ENCODE data around the gene DNAJC30. TPM values are rescaled to one million over a fixed set of nuclear protein-coding genes. Genes with fewer than 3 reads are reported as not detected.
"Not testable (repeated sequence)": the region's sequence is repeated elsewhere in the genome, so short reads cannot be mapped to it uniquely, and the experiment has no call there.

DNAJC30 gene
- total RNA-seq, 4 donors from 2014 or later, result 1.9 to 26.7 (median 6.8) TPM

DNA sequence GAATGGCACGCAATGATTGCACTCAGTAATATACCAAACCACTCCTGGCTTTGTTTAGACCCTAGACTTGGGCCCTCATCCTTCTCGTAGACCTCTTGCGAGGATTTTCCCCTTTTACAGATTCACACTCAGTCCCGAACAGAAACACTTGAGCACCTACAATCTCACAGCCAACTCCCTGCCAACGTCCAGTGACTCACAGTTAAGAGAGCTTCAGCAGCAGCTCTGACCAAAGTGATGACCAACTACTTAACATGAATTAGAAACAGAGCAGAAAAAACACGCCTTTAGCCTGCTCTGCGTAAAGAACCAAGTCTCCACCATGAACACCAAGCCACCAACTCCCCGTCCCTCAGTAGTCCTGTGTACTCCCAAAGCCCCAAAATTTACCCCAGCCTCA is 2.2 kb downstream of the DNAJC30 start:
- Histone ChIP-seq H3K36me3 (no peaks in the 10 kb centered on the region), H3K9me3 (no peaks in the 10 kb centered on the region), H3K4me1 (peaks cover 13 to 36% (median 27%) of the 10 kb centered on the region in 4 donors), H3K4me3 (no peak overlapping the region), H3K27me3 (no peaks in the 10 kb centered on the region), H3K27ac (no peak overlapping the region)
- WGBS, 2 donors (ENCODE audit: low coverage in 1 of 2), result 66 to 80% methylated on average over 6 to 8 of the region's 8 CpGs
- in situ Hi-C loops (cut with MboI; ENCODE audit: low pct_ligation_motif_present in 1 of 4, low pct_unique_long_range_greater_than_20kb in 1 of 4, low sequenced_read_pairs in 3 of 4) (no loop called here), intact Hi-C loops (cut with DNase I; ENCODE audit: low total_unique reads) (loop anchor here (10.0 kb wide), 1 partner anchor 54 kb away; the partner anchor contains the start of gene ABHD11)
- DNase-seq, result no peak
- TF ChIP-seq EP300 (IDR thresholded peaks at IDR 0.05; ENCODE audit: low read depth) (no peak), POLR2AphosphoS5 (IDR thresholded peaks at IDR 0.05) (no peak), POLR2A (IDR thresholded peaks at IDR 0.05) (no peak)
- TF ChIP-seq, protein P1, sequence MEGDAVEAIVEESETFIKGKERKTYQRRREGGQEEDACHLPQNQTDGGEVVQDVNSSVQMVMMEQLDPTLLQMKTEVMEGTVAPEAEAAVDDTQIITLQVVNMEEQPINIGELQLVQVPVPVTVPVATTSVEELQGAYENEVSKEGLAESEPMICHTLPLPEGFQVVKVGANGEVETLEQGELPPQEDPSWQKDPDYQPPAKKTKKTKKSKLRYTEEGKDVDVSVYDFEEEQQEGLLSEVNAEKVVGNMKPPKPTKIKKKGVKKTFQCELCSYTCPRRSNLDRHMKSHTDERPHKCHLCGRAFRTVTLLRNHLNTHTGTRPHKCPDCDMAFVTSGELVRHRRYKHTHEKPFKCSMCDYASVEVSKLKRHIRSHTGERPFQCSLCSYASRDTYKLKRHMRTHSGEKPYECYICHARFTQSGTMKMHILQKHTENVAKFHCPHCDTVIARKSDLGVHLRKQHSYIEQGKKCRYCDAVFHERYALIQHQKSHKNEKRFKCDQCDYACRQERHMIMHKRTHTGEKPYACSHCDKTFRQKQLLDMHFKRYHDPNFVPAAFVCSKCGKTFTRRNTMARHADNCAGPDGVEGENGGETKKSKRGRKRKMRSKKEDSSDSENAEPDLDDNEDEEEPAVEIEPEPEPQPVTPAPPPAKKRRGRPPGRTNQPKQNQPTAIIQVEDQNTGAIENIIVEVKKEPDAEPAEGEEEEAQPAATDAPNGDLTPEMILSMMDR (IDR thresholded peaks at IDR 0.05), result no peak

DNA sequence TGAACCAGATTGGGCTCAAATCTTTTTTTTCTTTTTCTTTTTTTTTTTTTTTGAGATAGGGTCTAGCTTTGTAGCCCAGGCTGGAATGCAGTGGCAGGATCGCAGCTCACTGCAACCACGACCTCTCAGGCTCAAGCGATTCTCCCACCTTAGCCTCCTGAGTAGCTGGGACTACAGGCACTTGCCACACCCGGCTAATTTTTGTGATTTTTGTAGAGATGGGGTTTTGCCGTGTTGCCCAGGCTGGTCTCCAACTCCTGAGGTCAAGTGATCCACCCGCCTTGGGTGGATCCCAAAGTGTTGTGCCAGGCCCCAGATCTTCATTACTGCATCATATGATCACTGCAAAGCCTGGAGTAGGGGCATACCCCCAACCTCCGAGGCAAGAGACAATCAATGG is 2.8 kb downstream of the DNAJC30 start:
- Histone ChIP-seq H3K27me3 (no peaks in the 10 kb centered on the region), H3K9me3 (no peaks in the 10 kb centered on the region), H3K4me3 (no peak overlapping the region), H3K4me1 (peaks cover 13 to 36% (median 27%) of the 10 kb centered on the region in 4 donors), H3K27ac (no peak overlapping the region), H3K36me3 (no peaks in the 10 kb centered on the region)
- 87 to 100% methylated on average over 1 to 7 of the region's 7 CpGs for WGBS, 2 donors (ENCODE audit: low coverage in 1 of 2)
- in situ Hi-C loops (cut with MboI; ENCODE audit: low pct_ligation_motif_present in 1 of 4, low pct_unique_long_range_greater_than_20kb in 1 of 4, low sequenced_read_pairs in 3 of 4) (no loop called here), intact Hi-C loops (cut with DNase I; ENCODE audit: low total_unique reads) (loop anchor here (10.0 kb wide), 1 partner anchor 54 kb away; the partner anchor contains the start of gene ABHD11)
- TF ChIP-seq EP300 (IDR thresholded peaks at IDR 0.05; ENCODE audit: low read depth) (no peak), POLR2A (IDR thresholded peaks at IDR 0.05) (no peak), POLR2AphosphoS5 (IDR thresholded peaks at IDR 0.05) (no peak)
- TF ChIP-seq, protein P1 (IDR thresholded peaks at IDR 0.05), result no peak
- no peak for DNase-seq

DNA sequence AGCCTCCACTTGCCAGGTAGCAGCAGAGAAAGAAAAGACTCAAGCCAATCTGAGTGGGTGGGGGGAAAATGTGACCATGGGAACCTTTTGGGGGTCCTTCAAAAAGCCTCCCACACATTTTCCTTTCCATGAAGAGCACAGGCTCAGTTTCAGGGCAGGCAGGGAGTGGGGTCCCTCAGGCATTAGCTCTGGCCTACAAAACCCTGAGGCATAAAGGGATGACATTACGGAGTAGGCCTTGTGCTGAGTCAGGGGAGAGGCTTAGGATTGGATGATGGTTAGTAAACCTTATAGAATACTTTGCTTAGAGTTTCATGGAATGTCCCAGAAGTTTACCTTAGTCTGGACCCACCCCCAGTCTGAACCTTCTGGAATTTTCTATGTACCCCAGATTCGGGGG is 3.5 kb downstream of the DNAJC30 start:
- TF ChIP-seq, protein P1 (IDR thresholded peaks at IDR 0.05), result no peak
- TF ChIP-seq EP300 (IDR thresholded peaks at IDR 0.05; ENCODE audit: low read depth), result no peak
- no peak for TF ChIP-seq POLR2A (IDR thresholded peaks at IDR 0.05)
- no peak for TF ChIP-seq POLR2AphosphoS5 (IDR thresholded peaks at IDR 0.05)
- Histone ChIP-seq H3K36me3 (no peaks in the 10 kb centered on the region), H3K27me3 (no peaks in the 10 kb centered on the region), H3K27ac (no peak overlapping the region), H3K4me3 (no peak overlapping the region), H3K4me1 (peaks cover 13 to 33% (median 27%) of the 10 kb centered on the region in 4 donors), H3K9me3 (no peaks in the 10 kb centered on the region)
- 96 to 100% methylated on average over 1 to 2 of the region's 2 CpGs for WGBS, 2 donors (ENCODE audit: low coverage in 1 of 2)
- no peak for DNase-seq
- intact Hi-C loops (cut with DNase I; ENCODE audit: low total_unique reads) (loop anchor here (10.0 kb wide), 1 partner anchor 55 kb away; the partner anchor contains the start of gene ABHD11), in situ Hi-C loops (cut with MboI; ENCODE audit: low pct_ligation_motif_present in 1 of 4, low pct_unique_long_range_greater_than_20kb in 1 of 4, low sequenced_read_pairs in 3 of 4) (no loop called here)

DNA sequence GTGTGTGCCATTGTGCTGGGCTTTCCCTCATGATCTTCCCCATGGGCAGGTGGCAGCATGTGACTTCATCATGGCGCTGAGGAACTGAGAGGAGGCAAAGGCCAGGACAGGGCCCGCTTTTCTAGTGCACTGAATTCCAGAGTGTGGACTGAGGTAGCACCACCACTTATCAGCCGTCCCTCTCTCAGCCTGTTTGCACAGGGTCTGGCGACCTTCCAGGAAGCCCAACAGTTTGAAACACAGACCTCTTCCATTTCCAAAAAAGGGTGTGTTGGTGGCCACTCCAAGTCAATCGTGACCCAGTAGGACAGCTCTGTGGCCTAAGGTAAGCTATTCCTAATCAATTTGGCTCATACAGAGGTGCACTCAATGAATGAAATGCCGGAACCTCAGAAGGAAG is 4.4 kb downstream of the DNAJC30 start:
- in situ Hi-C loops (cut with MboI; ENCODE audit: low pct_ligation_motif_present in 1 of 4, low pct_unique_long_range_greater_than_20kb in 1 of 4, low sequenced_read_pairs in 3 of 4), result no loop called here
- Histone ChIP-seq H3K27ac (no peak overlapping the region), H3K36me3 (no peaks in the 10 kb centered on the region), H3K27me3 (no peaks in the 10 kb centered on the region), H3K9me3 (no peaks in the 10 kb centered on the region), H3K4me1 (peaks cover 13 to 25% (median 21%) of the 10 kb centered on the region in 4 donors), H3K4me3 (no peak overlapping the region)
- TF ChIP-seq EP300 (IDR thresholded peaks at IDR 0.05; ENCODE audit: low read depth) (no peak), POLR2AphosphoS5 (IDR thresholded peaks at IDR 0.05) (no peak), POLR2A (IDR thresholded peaks at IDR 0.05) (no peak)
- TF ChIP-seq, protein P1 (IDR thresholded peaks at IDR 0.05), result no peak
- WGBS, 2 donors (ENCODE audit: low coverage in 1 of 2), result 80 to 88% methylated on average over 1 to 6 of the region's 6 CpGs
- no peak for DNase-seq
- intact Hi-C loops (cut with DNase I; ENCODE audit: low total_unique reads), result no loop called here

DNA sequence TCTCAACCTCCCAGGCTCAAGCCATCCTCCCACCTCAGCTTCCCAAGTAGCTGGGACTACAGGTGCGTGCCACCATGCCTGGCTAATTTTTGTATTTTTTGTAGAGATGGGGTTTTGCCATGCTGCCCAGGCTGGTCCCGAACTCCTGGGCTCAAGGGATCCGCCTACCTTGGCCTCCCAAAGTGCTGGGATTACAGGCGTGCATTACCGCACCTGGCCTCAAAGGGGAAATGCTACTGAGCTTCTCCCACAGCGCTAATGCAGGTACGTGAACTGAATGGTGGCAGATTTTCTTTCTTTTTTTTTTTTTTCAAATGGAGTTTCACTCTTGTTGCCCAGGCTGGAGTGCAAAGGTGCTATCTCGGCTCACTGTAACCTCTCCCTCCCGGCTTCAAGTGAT is 7.2 kb downstream of the DNAJC30 start:
- H3K27ac ChIP-seq; H3K27me3 ChIP-seq; H3K36me3 ChIP-seq; H3K4me1 ChIP-seq; H3K9me3 ChIP-seq; intact Hi-C loops (cut with DNase I; ENCODE audit: low total_unique reads); in situ Hi-C loops (cut with MboI; ENCODE audit: low pct_ligation_motif_present in 1 of 4, low pct_unique_long_range_greater_than_20kb in 1 of 4, low sequenced_read_pairs in 3 of 4); H3K4me3 ChIP-seq; DNase-seq: not testable (repeated sequence)
- 48 to 66% methylated on average over 5 to 9 of the region's 9 CpGs for WGBS, 2 donors (ENCODE audit: low coverage in 1 of 2)

Data from transverse colon (tissue), 4 donors.